ENCODE results near the gene MRPL11.

GRCh38 chr11:66473608-66474515, 35.2 kb upstream of the MRPL11 start:
- TF ChIP-seq CTCF (conservative IDR thresholded peaks at IDR 0.05; ENCODE audit: low read depth in 2 of 2) (no peak), EZH2 (IDR thresholded peaks at IDR 0.05; ENCODE audit: low read depth, unreplicated experiment) (no peak), EZH2phosphoT487 (IDR thresholded peaks at IDR 0.05; ENCODE audit: unreplicated experiment) (no peak), POLR2AphosphoS5 (IDR thresholded peaks at IDR 0.05; ENCODE audit: low read depth) (no peak), CREB1 (CRISPR knock-in tag; IDR thresholded peaks at IDR 0.05; ENCODE audit: low read depth) (no peak), STAT1 (IDR thresholded peaks at IDR 0.05; ENCODE audit: unreplicated experiment) (no peak), NANOG (IDR thresholded peaks at IDR 0.05; ENCODE audit: borderline replicate concordance) (no peak), ZNF331 (CRISPR knock-in tag; IDR thresholded peaks at IDR 0.05; ENCODE audit: low read depth) (no peak), JUNB (IDR thresholded peaks at IDR 0.05; ENCODE audit: unreplicated experiment) (no peak), ZNF114 (CRISPR knock-in tag; IDR thresholded peaks at IDR 0.05) (no peak), ZNF462 (CRISPR knock-in tag; IDR thresholded peaks at IDR 0.05) (no peak)
- TF ChIP-seq, protein P1, sequence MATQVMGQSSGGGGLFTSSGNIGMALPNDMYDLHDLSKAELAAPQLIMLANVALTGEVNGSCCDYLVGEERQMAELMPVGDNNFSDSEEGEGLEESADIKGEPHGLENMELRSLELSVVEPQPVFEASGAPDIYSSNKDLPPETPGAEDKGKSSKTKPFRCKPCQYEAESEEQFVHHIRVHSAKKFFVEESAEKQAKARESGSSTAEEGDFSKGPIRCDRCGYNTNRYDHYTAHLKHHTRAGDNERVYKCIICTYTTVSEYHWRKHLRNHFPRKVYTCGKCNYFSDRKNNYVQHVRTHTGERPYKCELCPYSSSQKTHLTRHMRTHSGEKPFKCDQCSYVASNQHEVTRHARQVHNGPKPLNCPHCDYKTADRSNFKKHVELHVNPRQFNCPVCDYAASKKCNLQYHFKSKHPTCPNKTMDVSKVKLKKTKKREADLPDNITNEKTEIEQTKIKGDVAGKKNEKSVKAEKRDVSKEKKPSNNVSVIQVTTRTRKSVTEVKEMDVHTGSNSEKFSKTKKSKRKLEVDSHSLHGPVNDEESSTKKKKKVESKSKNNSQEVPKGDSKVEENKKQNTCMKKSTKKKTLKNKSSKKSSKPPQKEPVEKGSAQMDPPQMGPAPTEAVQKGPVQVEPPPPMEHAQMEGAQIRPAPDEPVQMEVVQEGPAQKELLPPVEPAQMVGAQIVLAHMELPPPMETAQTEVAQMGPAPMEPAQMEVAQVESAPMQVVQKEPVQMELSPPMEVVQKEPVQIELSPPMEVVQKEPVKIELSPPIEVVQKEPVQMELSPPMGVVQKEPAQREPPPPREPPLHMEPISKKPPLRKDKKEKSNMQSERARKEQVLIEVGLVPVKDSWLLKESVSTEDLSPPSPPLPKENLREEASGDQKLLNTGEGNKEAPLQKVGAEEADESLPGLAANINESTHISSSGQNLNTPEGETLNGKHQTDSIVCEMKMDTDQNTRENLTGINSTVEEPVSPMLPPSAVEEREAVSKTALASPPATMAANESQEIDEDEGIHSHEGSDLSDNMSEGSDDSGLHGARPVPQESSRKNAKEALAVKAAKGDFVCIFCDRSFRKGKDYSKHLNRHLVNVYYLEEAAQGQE (IDR thresholded peaks at IDR 0.05; ENCODE audit: unreplicated experiment) = no peak
- TF ChIP-seq, protein P2, sequence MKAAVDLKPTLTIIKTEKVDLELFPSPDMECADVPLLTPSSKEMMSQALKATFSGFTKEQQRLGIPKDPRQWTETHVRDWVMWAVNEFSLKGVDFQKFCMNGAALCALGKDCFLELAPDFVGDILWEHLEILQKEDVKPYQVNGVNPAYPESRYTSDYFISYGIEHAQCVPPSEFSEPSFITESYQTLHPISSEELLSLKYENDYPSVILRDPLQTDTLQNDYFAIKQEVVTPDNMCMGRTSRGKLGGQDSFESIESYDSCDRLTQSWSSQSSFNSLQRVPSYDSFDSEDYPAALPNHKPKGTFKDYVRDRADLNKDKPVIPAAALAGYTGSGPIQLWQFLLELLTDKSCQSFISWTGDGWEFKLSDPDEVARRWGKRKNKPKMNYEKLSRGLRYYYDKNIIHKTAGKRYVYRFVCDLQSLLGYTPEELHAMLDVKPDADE (IDR thresholded peaks at IDR 0.05) = no peak

Measured in GM23338 (cell line).